ENCODE data around the gene FER.

The FER gene

DNA sequence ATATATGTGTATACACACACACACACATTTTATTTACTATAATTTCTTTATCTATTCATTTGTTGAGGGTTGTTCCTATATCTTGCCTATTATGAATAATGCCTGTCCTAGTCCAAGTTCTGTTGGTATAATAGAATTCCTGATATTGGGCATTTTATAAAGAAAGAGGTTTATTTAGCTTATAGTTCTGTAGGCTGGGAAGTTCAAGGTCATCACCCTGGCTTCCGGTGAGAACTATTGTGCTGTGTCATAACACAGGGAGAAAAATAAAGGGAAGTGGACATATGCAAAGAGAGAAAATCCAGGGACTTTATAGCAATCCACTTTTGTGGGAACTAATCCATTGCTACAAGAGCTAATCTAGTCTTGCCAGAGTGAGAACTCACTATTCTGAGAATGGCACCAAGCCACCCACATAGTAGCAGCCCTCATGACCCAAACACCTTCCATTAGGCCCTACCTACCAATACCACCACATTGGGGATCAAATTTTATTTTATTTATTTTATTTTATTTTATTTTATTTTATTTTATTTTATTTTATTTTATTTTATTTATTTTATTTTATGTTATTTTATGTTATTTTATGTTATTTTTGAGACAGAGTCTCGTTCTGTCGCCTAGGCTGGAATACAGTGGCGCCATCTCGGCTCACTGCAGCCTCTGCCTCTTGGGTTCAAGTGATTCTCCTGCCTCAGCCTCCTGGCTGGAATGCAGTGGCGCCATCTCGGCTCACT lies 74.7 kb downstream of the FER start:
- H3K9me2 ChIP-seq (replicated peaks; ENCODE audit: control insufficient read depth, low read length) = no peaks in the 10 kb centered on the region
- H3K4me1 ChIP-seq (ENCODE audit: control insufficient read depth, low read length) = no peaks in the 10 kb centered on the region
- H4K20me1 ChIP-seq (ENCODE audit: control insufficient read depth, insufficient read depth, low read depth, low read length) = no peaks in the 10 kb centered on the region
- TF ChIP-seq EZH2phosphoT487 (IDR thresholded peaks at IDR 0.05; ENCODE audit: borderline replicate concordance, low read length) (no peak), CTCF (IDR thresholded peaks at IDR 0.05; ENCODE audit: low read depth, low read length, poor library complexity, severe bottlenecking) (no peak)
- H3K9me3 ChIP-seq (ENCODE audit: control insufficient read depth, insufficient read depth, low read length) = no peaks in the 10 kb centered on the region
- H3K79me2 ChIP-seq (ENCODE audit: control insufficient read depth, low read length) = no peaks in the 10 kb centered on the region
- H3K4me2 ChIP-seq (ENCODE audit: low read length) = no peak overlapping the region
- H3K4me3 ChIP-seq (ENCODE audit: low read length) = no peak overlapping the region
- no peak overlapping the region for H3K27ac ChIP-seq (ENCODE audit: low read depth, low read length)
- H3K27me3 ChIP-seq (ENCODE audit: control insufficient read depth, low read length) = no peaks in the 10 kb centered on the region
- H3K36me3 ChIP-seq (ENCODE audit: control insufficient read depth, low read length) = no peaks in the 10 kb centered on the region
- H3F3A ChIP-seq (ENCODE audit: control insufficient read depth, insufficient read depth) = no peaks in the 10 kb centered on the region

- no peak overlapping the region for H3K27ac ChIP-seq (ENCODE audit: low read depth, low read length)
- H3K27me3 ChIP-seq (ENCODE audit: control insufficient read depth, low read length) = no peaks in the 10 kb centered on the region
- no peak overlapping the region for H3K4me3 ChIP-seq (ENCODE audit: low read length)
- no peaks in the 10 kb centered on the region for H3K79me2 ChIP-seq (ENCODE audit: control insufficient read depth, low read length)
- no peaks in the 10 kb centered on the region for H3F3A ChIP-seq (ENCODE audit: control insufficient read depth, insufficient read depth)
- no peaks in the 10 kb centered on the region for H3K9me2 ChIP-seq (replicated peaks; ENCODE audit: control insufficient read depth, low read length)
- H3K4me2 ChIP-seq (ENCODE audit: low read length) = no peak overlapping the region
- H3K9me3 ChIP-seq (ENCODE audit: control insufficient read depth, insufficient read depth, low read length) = no peaks in the 10 kb centered on the region
- H4K20me1 ChIP-seq (ENCODE audit: control insufficient read depth, insufficient read depth, low read depth, low read length) = no peaks in the 10 kb centered on the region
- H3K4me1 ChIP-seq (ENCODE audit: control insufficient read depth, low read length) = no peaks in the 10 kb centered on the region
- H3K36me3 ChIP-seq (ENCODE audit: control insufficient read depth, low read length) = no peaks in the 10 kb centered on the region
- TF ChIP-seq CTCF (IDR thresholded peaks at IDR 0.05; ENCODE audit: low read depth, low read length, poor library complexity, severe bottlenecking) = no peak
Observed at GRCh38 chr5:108827131-108827530, 79.4 kb downstream of the FER start.

GRCh38 chr5:108830705-108831276 lies 83.1 kb downstream of the FER start:
- Histone ChIP-seq H3K79me2 (ENCODE audit: control insufficient read depth, low read length) (no peaks in the 10 kb centered on the region), H3K27me3 (ENCODE audit: control insufficient read depth, low read length) (no peaks in the 10 kb centered on the region), H3K9me3 (ENCODE audit: control insufficient read depth, insufficient read depth, low read length) (no peaks in the 10 kb centered on the region), H4K20me1 (ENCODE audit: control insufficient read depth, insufficient read depth, low read depth, low read length) (no peaks in the 10 kb centered on the region), H3K9me2 (replicated peaks; ENCODE audit: control insufficient read depth, low read length) (no peaks in the 10 kb centered on the region), H3K4me2 (ENCODE audit: low read length) (no peak overlapping the region), H3K27ac (ENCODE audit: low read depth, low read length) (no peak overlapping the region), H3F3A (ENCODE audit: control insufficient read depth, insufficient read depth) (no peaks in the 10 kb centered on the region), H3K36me3 (ENCODE audit: control insufficient read depth, low read length) (no peaks in the 10 kb centered on the region), H3K4me3 (ENCODE audit: low read length) (no peak overlapping the region), H3K4me1 (ENCODE audit: control insufficient read depth, low read length) (no peaks in the 10 kb centered on the region)
- TF ChIP-seq EZH2phosphoT487 (IDR thresholded peaks at IDR 0.05; ENCODE audit: borderline replicate concordance, low read length) (no peak), CTCF (IDR thresholded peaks at IDR 0.05; ENCODE audit: low read depth, low read length, poor library complexity, severe bottlenecking) (no peak)
